Suprapubic skin (tissue), 4 donors: Measurements from ENCODE around the gene PPP2R2D. TPM values are rescaled to one million over a fixed set of nuclear protein-coding genes. Genes with fewer than 3 reads are reported as not detected.
"Not testable (repeated sequence)": the region's sequence is repeated elsewhere in the genome, so short reads cannot be mapped to it uniquely, and the experiment has no call there.

ENCODE experiments used
- DNase-seq, 2 donors: peaks; one replicate each; pipeline ENCODE4 v3.0.0-alpha.2; 2019; ENCODE audit warnings: low spot score in 2 of 2
- H3K27ac ChIP-seq: fragments of 200-600 bp; sonication (generic); one replicate; pipeline ENCODE4 v1.5.1; 2019
- H3K27me3 ChIP-seq: fragments of 200-600 bp; sonication (generic); one replicate; pipeline ENCODE4 v1.5.1; 2019
- H3K36me3 ChIP-seq: fragments of 200-600 bp; sonication (generic); one replicate; pipeline ENCODE4 v1.5.1; 2019
- H3K4me1 ChIP-seq: fragments of 200-600 bp; sonication (generic); one replicate; pipeline ENCODE4 v1.5.1; 2019
- H3K4me3 ChIP-seq: fragments of 200-600 bp; sonication (generic); one replicate; pipeline ENCODE4 v1.5.1; 2019; ENCODE audit warnings: mild to moderate bottlenecking
- H3K9me3 ChIP-seq: fragments of 200-600 bp; sonication (generic); one replicate; pipeline ENCODE4 v1.5.1; 2019
- EP300 ChIP-seq: sonication (generic); formaldehyde crosslinking; IDR thresholded peaks from one replicate; pipeline ENCODE4 v1.6.1; 2017; ENCODE audit warnings: antibody characterized with exemption
- POLR2A ChIP-seq, 2 donors: fragments of 450-650 bp; IDR thresholded peaks; one replicate each; pipeline ENCODE4 v1.6.1; 2017; ENCODE audit warnings: antibody characterized with exemption in 2 of 2, mild to moderate bottlenecking in 2 of 2, moderate library complexity in 2 of 2
- POLR2AphosphoS5 ChIP-seq, 3 donors: sonication (generic); formaldehyde crosslinking; IDR thresholded peaks; one replicate each; pipeline ENCODE4 v1.6.1; 2017; ENCODE audit warnings: antibody characterized with exemption in 3 of 3
- WGBS: methylation state at CpG from one replicate; pipeline ENCODE4 v1.1.5; 2018; 5-methylcytosine and 5-hydroxymethylcytosine counted together
- total RNA-seq, 4 donors: library from RNA; depleted of rRNA; stranded (reverse); fragments of >200 nt; gene quantifications; one replicate each; pipeline ENCODE4 v1.1.0, GENCODE V29; 2016
- TF ChIP-seq, protein P1 (sequence below), 2 donors: fragments of 200-600 bp in 1 of 2; fragments of 450-650 bp in 1 of 2; sonication (generic) in 1 of 2; IDR thresholded peaks; one replicate each; pipeline ENCODE4 v1.5.1; 2016 to 2019; ENCODE audit warnings: antibody characterized with exemption in 2 of 2, mild to moderate bottlenecking in 1 of 2, moderate library complexity in 1 of 2

Gene PPP2R2D
- total RNA-seq, 4 donors from 2014 or later = 22.6 to 67.2 (median 30.1) TPM

DNA sequence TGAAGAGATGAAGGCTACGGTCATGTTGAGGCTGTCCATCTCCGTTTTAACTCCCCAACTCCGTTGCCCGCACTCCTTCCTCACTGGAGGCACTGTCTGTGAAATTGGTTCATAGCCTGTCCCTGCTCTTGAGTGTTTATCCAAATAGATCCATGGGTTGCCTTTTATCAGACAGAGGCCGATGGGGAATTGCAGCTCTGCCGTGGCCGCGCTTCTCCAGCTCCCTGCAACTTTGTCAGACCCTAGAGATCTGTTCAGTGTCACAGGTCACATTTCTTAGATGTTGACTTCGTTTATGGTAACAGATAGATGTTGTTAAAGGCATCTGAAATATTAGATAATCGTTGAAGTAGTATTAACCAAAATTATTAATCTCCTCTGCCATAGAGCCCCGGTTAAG is 14.7 kb downstream of the PPP2R2D start:
- 86% methylated on average over 11 of the region's 11 CpGs for WGBS
- Histone ChIP-seq H3K36me3 (peaks cover 14% of the 10 kb centered on the region), H3K4me3 (no peak overlapping the region), H3K4me1 (peaks cover under 1% of the 10 kb centered on the region), H3K9me3 (no peaks in the 10 kb centered on the region), H3K27me3 (no peaks in the 10 kb centered on the region), H3K27ac (no peak overlapping the region)
- TF ChIP-seq EP300 = no peak
- TF ChIP-seq POLR2A (IDR thresholded peaks at IDR 0.05) = no peak
- TF ChIP-seq, protein P1, sequence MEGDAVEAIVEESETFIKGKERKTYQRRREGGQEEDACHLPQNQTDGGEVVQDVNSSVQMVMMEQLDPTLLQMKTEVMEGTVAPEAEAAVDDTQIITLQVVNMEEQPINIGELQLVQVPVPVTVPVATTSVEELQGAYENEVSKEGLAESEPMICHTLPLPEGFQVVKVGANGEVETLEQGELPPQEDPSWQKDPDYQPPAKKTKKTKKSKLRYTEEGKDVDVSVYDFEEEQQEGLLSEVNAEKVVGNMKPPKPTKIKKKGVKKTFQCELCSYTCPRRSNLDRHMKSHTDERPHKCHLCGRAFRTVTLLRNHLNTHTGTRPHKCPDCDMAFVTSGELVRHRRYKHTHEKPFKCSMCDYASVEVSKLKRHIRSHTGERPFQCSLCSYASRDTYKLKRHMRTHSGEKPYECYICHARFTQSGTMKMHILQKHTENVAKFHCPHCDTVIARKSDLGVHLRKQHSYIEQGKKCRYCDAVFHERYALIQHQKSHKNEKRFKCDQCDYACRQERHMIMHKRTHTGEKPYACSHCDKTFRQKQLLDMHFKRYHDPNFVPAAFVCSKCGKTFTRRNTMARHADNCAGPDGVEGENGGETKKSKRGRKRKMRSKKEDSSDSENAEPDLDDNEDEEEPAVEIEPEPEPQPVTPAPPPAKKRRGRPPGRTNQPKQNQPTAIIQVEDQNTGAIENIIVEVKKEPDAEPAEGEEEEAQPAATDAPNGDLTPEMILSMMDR (IDR thresholded peaks at IDR 0.05) = no peak
- no peak for TF ChIP-seq POLR2AphosphoS5 (IDR thresholded peaks at IDR 0.05)
- DNase-seq = no peak

DNA sequence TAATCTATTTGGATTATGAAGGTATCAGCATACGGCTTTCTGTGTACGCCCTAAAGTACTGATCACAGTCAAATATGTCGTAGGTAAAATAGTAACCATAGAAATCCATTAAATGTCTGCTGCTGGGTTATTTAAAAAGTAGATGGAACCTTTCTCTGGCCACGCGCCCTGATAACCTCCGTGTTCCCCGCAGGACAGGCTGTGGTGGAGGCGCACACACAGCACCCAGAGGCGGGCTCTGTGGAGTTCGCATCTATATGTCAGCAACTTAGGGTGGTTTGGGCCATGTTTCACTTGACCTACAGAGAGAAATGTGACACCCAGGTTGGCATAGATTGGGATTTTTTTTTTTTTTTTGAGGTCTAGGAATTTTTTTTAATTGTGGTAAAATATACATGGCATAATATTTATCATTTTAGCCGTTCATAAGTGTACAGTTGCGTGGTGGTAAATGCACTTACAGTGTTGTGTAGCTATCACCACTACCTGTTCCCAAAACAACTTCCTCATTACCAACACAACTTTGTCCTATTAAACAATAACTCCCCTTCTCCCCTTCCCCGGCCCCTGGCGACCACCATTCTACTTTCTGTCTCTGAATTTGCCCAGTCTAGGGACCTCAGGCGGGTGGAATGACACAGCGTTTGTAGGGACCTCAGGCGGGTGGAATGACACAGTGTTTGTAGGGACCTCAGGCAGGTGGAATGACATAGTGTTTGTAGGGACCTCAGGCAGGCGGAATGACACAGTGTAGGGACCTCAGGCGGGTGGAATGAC is 15.4 kb downstream of the PPP2R2D start:
- no peak for DNase-seq
- peaks cover 7% of the 10 kb centered on the region for H3K4me1 ChIP-seq
- H3K4me3 ChIP-seq = no peak overlapping the region
- no peaks in the 10 kb centered on the region for H3K27me3 ChIP-seq
- peaks cover 14% of the 10 kb centered on the region for H3K36me3 ChIP-seq
- H3K27ac ChIP-seq = no peak overlapping the region
- TF ChIP-seq POLR2AphosphoS5 (IDR thresholded peaks at IDR 0.05) (no peak), EP300 (no peak), POLR2A (IDR thresholded peaks at IDR 0.05) (no peak)
- TF ChIP-seq, protein P1 (IDR thresholded peaks at IDR 0.05) = no peak
- 97% methylated on average over 19 of the region's 19 CpGs for WGBS
- no peaks in the 10 kb centered on the region for H3K9me3 ChIP-seq

DNA sequence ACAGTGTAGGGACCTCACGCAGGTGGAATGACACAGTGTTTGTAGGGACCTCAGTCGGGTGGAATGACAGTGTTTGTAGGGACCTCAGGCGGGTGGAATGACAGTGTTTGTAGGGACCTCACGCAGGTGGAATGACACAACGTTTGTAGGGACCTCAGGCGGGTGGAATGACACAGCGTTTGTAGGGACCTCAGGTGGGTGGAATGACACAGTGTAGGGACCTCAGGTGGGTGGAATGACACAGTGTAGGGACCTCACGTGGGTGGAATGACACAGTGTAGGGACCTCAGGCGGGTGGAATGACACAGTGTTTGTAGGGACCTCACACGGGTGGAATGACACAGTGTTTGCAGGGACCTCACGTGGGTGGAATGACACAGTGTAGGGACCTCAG is 16.0 kb downstream of the PPP2R2D start:
- H3K4me1 ChIP-seq = peaks cover 11% of the 10 kb centered on the region
- 92% methylated on average over 11 of the region's 11 CpGs for WGBS
- not testable (repeated sequence) for H3K9me3 ChIP-seq, H3K27me3 ChIP-seq, H3K27ac ChIP-seq, H3K4me3 ChIP-seq, DNase-seq
- peaks cover 14% of the 10 kb centered on the region for H3K36me3 ChIP-seq

DNA sequence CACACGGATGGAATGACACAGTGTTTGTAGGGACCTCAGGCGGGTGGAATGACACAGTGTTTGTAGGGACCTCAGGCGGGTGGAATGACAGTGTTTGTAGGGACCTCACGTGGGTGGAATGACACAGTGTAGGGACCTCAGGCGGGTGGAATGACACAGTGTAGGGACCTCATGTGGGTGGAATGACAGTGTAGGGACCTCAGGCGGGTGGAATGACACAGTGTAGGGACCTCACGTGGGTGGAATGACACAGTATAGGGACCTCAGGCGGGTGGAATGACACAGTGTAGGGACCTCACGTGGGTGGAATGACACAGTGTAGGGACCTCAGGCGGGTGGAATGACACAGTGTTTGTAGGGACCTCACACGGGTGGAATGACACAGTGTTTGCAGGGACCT is 16.7 kb downstream of the PPP2R2D start:
- DNase-seq, H3K27ac ChIP-seq, H3K27me3 ChIP-seq, H3K36me3 ChIP-seq, H3K4me3 ChIP-seq, H3K9me3 ChIP-seq: not testable (repeated sequence)
- WGBS = 92% methylated on average over 11 of the region's 11 CpGs
- H3K4me1 ChIP-seq = peaks cover 11% of the 10 kb centered on the region

DNA sequence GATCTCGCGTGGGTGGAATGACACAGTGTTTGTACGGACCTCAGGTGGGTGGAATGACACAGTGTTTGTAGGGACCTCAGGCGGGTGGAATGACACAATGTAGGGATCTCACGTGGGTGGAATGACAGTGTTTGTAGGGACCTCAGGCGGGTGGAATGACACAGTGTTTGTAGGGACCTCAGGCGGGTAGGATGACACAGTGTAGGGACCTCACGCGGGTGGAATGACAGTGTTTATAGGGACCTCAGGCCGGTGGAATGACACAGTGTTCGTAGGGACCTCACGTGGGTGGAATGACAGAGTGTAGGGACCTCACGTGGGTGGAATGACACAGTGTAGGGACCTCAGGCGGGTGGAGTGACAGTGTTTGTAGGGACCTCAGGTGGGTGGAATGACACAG is 18.7 kb downstream of the PPP2R2D start:
- not testable (repeated sequence) for H3K27me3 ChIP-seq, H3K27ac ChIP-seq, DNase-seq, H3K4me3 ChIP-seq, H3K9me3 ChIP-seq, H3K36me3 ChIP-seq
- H3K4me1 ChIP-seq = peaks cover 11% of the 10 kb centered on the region
- 86% methylated on average over 14 of the region's 14 CpGs for WGBS

DNA sequence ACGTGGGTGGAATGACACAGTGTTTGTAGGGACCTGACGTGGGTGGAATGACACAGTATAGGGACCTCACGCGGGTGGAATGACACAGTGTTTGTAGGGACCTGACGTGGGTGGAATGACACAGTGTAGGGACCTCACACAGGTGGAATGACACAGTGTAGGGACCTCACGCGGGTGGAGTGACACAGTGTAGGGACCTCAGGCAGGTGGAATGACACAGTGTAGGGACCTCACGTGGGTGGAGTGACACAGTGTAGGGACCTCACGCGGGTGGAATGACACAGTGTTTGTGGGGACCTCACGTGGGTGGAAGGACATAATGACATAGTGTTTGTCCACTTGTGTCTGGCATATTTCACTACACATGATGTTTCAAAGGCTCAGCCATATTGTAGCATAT is 19.3 kb downstream of the PPP2R2D start:
- H3K4me3 ChIP-seq = no peak overlapping the region
- H3K27ac ChIP-seq = no peak overlapping the region
- 89% methylated on average over 11 of the region's 11 CpGs for WGBS
- peaks cover 11% of the 10 kb centered on the region for H3K4me1 ChIP-seq
- H3K27me3 ChIP-seq = no peaks in the 10 kb centered on the region
- TF ChIP-seq, protein P1 (IDR thresholded peaks at IDR 0.05) = no peak
- H3K9me3 ChIP-seq = peaks cover 4% of the 10 kb centered on the region
- DNase-seq = no peak
- H3K36me3 ChIP-seq = no peaks in the 10 kb centered on the region

DNA sequence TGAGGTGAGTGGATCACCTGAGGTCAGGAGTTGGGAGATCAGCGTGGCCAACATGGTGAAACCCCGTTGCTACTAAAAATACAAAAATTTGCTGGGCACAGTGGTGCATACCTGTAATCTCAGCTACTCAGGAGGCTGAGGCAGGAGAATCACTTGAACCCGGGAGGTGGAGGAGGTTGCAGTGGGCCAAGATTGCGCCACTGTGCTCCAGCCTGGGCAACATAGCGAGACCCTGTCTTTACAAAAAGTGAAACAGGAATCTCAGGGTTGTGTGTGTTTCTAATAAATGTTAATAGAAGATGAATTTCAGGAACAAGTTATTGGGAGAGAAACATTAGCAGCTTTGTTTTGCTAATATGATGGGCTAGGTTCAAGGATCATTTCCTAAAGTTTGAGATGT is 19.9 kb downstream of the PPP2R2D start:
- TF ChIP-seq EP300 = no peak
- TF ChIP-seq POLR2AphosphoS5 (IDR thresholded peaks at IDR 0.05) = no peak
- TF ChIP-seq, protein P1 (IDR thresholded peaks at IDR 0.05) = no peak
- TF ChIP-seq POLR2A (IDR thresholded peaks at IDR 0.05) = no peak
- no peak for DNase-seq
- H3K9me3 ChIP-seq = peaks cover 9% of the 10 kb centered on the region
- peaks cover 11% of the 10 kb centered on the region for H3K4me1 ChIP-seq
- H3K36me3 ChIP-seq = no peaks in the 10 kb centered on the region
- WGBS = 89% methylated on average over 5 of the region's 5 CpGs
- no peak overlapping the region for H3K27ac ChIP-seq
- no peak overlapping the region for H3K4me3 ChIP-seq
- H3K27me3 ChIP-seq = no peaks in the 10 kb centered on the region
